Renal pelvis (tissue), 4 donors: ENCODE results near the gene KDM4B. TPM values are rescaled to one million over a fixed set of nuclear protein-coding genes. Genes with fewer than 3 reads are reported as not detected.

Experiments
- DNase-seq: peaks from one replicate; pipeline ENCODE4 v3.0.0-alpha.2; 2013
- polyA plus RNA-seq, 3 donors: library from polyadenylated mRNA; unstranded; fragments of 120-200 nt; gene quantifications; one replicate each; pipeline ENCODE4 v1.2.1, GENCODE V29; 2013; ENCODE audit not compliant: insufficient read length in 3 of 3

KDM4B gene
- polyA plus RNA-seq, 3 donors: 26.8 to 31.8 (median 28.7) TPM

GRCh38 chr19:5086725-5087439 lies 118.0 kb downstream of the KDM4B start:
- no peak for DNase-seq

GRCh38 chr19:5089283-5089682 lies 120.4 kb downstream of the KDM4B start:
- no peak for DNase-seq

GRCh38 chr19:5090465-5091017 lies 121.6 kb downstream of the KDM4B start:
- DNase-seq: no peak

GRCh38 chr19:5091018-5091683 lies 122.2 kb downstream of the KDM4B start:
- no peak for DNase-seq

- DNase-seq: no peak
These were observed 123.0 kb downstream of the KDM4B start for GRCh38 chr19:5091684-5092480.

- no peak for DNase-seq
These were observed 123.5 kb downstream of the KDM4B start for GRCh38 chr19:5092481-5092843.

- no peak for DNase-seq
These were observed 124.5 kb downstream of the KDM4B start for GRCh38 chr19:5093297-5093928.

GRCh38 chr19:5093948-5094718 lies 125.2 kb downstream of the KDM4B start:
- DNase-seq: no peak

- no peak for DNase-seq
These were observed 126.1 kb downstream of the KDM4B start for GRCh38 chr19:5094768-5095567.

- DNase-seq: no peak
These were observed 126.6 kb downstream of the KDM4B start for GRCh38 chr19:5095568-5095850.

GRCh38 chr19:5096536-5096935 lies 127.6 kb downstream of the KDM4B start:
- DNase-seq: no peak

- DNase-seq: no peak
These were observed 128.5 kb downstream of the KDM4B start for GRCh38 chr19:5097331-5097930.

- DNase-seq: no peak
These were observed 129.2 kb downstream of the KDM4B start for GRCh38 chr19:5097959-5098623.

- DNase-seq: no peak
These were observed 129.7 kb downstream of the KDM4B start for GRCh38 chr19:5098646-5099045.

- DNase-seq: no peak
These were observed 130.8 kb downstream of the KDM4B start for GRCh38 chr19:5099701-5100221.

- DNase-seq: no peak
These were observed 133.0 kb downstream of the KDM4B start for GRCh38 chr19:5101871-5102270.

- no peak for DNase-seq
These were observed 133.6 kb downstream of the KDM4B start for GRCh38 chr19:5102520-5102919.

GRCh38 chr19:5103061-5103701 lies 134.3 kb downstream of the KDM4B start:
- no peak for DNase-seq
